ENCODE data around the gene EIF1AX.
"Not testable (repeated sequence)": the region's sequence is repeated elsewhere in the genome, so short reads cannot be mapped to it uniquely, and the experiment has no call there.

DNA sequence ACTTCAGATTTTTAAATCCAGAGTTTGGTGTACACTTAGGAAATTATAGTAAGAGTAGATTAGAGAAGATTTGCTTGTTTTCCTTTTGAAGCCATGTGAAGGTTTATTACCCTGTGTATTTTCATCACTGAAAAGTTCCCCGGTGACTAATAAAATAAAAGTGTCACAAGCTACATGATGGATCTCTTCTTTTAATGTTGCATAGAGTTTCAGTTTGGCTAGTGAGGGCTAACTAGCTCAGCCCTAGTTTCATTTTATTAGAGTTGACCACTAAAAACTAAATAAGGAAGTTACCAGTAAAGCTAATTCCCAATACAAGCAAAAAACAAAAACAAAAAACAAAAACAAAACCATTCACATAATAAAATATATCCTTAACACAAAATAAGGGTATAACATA lies 14.8 kb downstream of the EIF1AX start:
- TF ChIP-seq CTCF, POLR2A (IDR thresholded peaks at IDR 0.05): not testable (repeated sequence)
